GM18867 (cell line): ENCODE data around the gene CENPN.

Source experiments
- ATAC-seq: cut with Tn5 transposase; IDR thresholded peaks from one replicate; pipeline ENCODE4 v1.9.1; 2021; ENCODE audit warnings: mild to moderate bottlenecking, moderate library complexity; ENCODE audit not compliant: unreplicated experiment

CENPN gene

DNA sequence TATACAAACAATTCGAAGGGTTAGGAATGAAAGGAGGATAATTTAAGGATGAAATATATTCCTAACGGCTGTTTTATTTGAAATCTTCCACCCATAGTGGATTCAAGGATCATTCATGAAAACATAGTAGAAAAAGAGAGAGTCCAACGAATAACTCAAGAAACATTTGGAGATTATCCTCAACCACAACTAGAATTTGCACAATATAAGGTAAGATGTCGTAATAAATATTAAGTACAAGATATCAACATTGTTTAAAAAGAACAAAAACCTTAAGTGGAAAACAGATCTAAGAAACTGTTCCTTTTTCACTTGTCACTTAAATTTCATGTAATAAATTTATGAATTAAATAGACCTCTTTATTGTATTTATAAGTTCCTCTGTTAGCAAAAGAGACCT, 19.4 kb downstream of the CENPN start:
- no peak for ATAC-seq

DNA sequence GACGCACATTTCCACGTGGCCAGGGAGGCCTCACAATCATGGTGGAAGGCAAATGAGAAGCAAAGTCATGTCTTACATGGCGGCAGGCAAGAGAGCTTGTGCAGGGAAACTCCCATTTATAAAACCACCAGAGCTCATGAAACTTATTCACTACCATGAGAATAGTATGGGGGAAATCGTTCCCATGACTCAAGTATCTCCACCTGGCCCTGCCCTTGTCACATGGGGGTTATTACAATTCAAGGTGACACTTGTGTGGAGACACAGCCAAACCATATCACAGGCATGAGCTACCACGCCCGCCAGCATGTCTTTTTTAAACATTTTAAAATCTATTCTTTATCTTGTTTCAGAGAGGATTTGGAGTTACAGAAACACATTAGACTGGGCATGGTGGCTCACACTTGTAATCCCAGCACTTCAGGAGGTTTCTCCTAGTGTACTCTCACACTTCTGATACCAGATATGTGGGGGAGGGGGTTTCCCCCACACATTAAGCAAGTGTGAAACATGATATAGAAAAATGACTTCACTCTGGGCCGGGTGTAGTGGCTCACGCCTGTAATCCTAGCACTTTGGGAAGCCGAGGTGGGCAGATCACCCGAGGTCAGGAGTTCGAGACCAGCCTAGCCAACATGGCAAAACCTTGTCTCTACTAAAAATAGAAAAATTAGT, 23.1 kb downstream of the CENPN start:
- ATAC-seq = no peak

DNA sequence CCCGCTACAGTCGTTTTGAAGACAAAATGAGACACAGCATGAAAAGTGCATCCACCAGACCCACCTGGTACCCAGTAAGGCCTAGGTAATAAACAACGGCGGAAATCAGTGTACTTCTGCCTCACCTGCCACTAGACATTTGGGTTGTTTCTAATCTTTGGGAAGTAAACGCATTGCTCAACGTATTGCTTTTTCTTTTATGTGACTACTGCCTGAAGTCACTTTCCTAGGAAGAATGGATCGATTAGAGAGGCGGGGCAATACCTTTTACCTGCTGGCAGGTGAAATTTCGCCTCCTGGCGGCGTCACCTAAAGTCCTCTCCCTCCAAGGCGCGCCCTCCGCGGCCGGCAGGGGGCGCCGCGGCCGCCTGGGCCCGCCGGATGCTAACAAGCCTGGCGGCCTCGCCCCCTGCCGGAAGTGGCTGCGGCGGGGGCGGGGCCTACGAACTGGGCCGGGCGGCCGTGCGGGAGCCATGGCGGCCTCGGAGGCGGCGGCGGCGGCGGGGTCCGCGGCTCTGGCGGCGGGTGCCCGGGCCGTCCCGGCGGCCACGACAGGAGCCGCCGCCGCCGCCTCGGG, 28.5 kb downstream of the CENPN start, which contains the start of gene ATMIN:
TSS of gene ATMIN (plus strand) at position 445 of the 577 bp plus-strand sequence. CDS start at position 474, 29 bp downstream.
- ATAC-seq = peak; percentile 93

DNA sequence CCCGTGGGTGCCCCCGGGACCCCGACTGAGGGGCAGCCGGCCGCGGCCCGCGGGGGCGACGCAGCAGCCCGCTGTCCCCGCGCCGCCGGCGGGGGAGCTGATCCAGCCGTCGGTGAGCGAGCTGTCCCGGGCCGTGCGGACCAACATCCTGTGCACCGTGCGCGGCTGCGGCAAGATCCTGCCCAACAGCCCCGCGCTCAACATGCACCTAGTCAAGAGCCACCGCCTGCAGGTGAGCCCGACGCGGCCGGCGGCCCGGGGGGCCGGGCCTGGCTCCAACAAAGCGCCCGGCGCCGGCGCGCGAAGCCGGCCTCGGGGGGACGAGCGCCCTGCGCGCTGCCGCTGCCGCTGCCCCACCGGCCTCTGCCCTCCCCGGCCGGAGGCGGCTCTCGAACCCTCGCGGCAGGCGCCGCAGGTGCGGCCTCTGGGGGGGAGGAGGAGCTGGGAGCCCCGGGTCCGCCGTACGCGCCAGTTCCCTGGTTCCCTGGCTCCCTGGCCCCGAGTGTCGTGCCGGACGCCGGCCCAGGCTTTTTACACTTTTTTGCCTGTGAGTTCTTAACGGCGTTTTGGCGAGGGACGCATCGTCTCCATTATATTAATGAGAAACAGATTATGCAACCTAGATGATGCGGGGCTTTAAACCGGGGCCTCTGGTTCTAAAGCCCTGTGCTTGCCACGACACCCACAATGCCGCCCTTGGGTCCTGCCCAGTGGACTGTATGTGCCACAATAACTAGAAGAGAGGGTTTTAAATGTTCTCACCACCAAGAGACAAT, 29.1 kb downstream of the CENPN start:
- peak; percentile 53 for ATAC-seq

DNA sequence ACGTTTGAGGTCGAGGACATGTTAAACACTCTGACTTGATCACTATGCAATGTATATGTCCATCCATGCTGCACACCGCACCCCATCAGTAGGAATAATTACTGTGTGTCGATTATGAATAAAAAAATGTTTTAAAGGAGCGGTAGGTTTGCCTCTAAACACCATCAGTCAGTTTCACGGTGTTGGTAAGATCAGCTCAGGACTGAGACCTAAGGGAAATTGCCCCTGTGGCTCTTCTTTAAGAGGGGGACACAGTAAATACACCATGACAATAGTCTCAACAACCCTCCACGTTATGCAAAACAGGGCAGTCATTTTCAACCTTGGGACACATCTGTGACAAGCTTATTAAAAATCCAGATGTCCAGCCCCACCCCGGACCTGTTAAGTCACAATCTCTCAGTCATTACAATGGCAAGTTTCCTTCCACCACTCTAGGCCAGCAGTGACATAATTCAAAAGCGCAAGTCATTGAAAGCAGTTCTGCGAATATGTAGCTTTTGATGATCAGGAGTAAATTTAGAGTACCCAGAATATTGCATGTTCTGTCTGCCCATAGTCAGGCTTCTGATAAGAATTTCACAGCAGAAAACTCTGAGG, 29.8 kb downstream of the CENPN start:
- no peak for ATAC-seq

DNA sequence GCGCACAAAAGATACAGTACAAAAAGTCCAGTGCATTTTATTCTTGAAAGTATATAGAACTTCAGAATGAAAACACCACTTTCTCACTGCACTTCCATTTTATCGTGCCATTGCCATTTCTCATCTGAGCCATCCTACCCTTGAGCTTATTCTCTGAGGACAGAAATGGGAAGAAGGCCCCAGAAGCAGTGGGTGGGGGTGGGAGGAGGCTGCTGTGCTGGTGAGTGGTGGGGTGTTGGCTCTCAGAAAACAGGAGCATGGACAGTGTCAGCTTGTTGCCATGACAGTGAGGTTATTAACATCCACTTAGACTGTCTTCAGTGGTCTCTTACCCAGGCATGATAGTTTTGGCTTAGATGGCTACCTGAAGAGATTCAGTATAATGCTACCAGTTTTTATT, 33.1 kb downstream of the CENPN start:
- no peak for ATAC-seq

DNA sequence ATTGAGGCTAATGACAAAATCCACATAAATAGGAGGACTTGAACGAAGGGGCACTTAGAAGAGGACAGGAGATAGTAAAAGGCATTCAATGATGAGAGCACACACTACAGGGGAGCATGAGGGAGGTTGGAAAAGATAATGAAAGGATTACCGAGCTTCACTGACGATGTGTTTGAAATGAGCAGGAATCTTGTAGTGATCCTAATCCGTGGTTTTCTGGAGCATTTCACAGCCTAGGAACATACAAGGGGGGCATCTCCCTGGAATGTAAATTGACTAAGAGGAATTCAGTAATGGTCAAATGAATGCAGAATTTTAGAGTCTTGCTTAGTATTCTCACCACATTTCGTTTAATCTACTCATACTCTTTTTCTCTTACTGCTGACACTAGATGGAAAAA, 33.8 kb downstream of the CENPN start:
- ATAC-seq = no peak

DNA sequence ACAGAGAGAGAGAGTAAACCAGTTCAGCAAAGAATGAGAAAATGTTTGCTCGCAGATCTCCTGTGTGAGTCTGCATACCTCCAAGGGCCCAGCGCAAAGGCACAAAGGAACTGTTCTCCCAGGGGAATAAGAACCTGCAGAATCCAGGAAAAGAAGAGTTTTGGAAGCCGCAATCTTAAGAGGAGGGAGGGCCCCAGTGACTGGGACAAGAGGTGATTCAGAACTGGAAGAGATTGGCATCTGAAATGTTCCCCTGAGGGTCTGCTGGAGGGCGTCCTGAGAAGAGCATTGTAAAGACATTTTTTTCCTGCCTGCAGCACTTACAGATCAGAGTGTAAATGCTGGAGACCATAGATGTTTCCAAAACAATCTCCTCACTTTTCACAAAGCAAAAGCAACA, 34.7 kb downstream of the CENPN start:
- no peak for ATAC-seq

DNA sequence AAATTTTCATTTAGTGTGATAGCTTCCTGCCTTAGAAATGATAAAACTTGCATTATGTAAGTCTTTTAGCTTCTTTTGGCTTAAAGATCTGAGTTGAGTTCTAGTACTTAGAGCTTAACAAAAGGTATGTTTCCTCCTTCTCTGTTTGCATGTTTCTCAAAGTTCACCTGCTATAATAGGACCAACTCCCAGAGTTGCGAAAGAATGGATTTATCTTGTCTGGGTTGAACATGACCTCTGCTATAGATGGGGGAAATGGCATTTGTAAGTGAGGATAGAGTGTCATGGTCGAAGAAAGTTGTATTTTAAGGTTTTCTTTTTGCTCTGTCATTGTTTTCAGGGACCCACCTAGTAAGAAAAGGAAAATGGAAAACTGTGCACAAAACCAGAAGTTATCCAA, 35.8 kb downstream of the CENPN start:
- no peak for ATAC-seq

DNA sequence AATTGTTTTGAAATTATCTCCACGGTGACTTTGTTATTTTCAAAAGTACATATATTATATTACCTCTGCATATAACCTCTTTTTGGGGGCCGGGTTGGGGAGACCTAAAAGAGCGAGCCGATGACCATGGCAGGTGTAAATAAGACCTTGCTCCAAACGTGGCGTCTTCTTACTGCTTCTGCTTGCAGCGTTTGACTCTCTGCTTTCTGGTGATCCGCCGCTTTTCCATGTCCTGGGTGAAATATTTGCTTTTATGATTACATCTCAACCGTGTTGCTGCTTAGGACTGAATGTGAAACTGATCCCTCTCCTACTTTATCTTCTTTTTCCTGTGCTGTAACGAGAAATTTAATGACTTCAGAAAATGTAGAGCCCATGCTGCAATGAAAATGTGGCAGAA, 46.7 kb downstream of the CENPN start:
- no peak for ATAC-seq

DNA sequence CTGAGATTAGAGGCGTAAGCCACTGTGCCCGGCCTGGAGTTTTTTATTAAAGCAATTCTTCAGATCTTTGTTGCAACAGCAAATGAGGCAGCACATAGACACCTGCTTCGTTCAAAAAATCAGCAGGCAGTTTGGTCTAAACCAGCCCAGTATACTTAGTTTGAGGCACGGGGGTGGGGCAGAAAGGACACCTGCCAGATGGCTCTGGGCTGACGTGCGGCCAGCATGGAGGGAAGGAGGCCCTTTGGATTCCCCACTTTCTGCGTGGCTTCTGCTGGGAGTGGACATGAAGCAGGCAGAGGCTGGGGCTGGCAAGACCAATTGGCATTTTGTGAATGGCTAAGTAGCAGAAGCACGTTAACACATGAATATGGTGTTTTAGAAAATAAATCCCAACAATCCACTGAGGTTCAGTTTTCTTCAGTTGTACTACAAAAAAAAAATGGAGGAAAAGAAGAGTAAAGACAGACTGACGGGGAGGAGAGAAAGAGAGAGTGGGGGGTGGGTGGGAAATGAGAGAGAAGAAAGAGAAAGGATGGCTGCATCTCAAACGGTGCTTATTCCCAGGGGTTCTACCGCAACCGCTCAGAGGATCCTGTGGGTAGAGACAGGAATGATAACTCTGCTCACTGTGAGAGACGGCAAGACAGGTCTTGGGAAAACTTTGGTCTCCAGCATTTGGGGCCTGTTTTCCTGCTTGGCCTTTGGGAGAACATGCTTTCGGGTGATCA, 53.7 kb downstream of the CENPN start:
- ATAC-seq = no peak

DNA sequence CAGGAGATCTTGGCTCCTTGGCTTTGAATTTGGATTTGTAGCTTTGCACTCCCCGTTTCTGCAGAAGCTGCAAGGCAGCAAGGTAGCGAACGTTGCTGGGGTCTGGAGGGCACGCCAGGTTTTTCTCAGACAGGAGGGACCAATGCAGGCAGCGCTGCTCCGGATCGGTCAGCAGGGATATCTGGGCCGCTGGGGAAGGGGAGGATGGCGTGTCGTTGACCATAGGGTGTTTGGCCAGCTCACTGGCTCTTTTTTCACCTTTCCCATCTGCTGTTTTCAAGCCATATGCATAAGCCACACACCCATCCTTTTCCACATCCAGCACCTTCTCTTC, 54.3 kb downstream of the CENPN start:
- ATAC-seq = no peak

DNA sequence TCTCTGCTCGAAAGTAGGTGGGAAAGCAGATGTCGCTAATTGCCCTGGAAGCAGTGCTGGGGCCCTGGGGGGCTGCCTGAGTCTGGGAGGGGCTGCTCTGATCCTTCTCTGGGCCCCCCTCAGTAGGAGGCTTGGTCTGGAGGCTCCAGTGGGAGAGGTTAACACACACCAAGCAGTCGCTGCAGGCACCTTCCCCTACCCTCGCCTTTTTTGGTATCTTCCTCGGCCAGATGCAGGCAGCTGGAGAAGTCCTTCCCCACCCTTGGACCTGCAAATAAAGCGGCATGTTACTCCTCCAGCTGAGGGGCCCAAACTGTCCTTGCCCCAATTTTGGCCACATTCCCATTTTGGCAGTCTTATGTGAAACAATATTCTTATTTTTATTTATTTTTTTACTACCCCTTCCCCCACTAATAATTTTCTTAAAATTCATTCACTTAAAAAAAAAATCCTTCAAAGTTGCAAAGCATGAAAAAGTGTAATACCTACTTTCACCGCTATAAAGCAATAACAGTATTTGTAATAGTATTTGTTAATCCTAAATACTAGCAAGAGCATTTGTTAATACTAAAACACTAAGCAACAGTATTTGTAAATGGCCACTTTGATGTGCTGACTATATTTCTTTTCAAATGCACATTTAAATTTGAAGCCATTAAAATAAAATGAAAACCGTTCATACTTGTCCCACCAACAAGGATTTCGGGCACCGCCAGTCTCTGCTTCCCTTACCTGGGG, 55.0 kb downstream of the CENPN start:
- ATAC-seq = no peak

DNA sequence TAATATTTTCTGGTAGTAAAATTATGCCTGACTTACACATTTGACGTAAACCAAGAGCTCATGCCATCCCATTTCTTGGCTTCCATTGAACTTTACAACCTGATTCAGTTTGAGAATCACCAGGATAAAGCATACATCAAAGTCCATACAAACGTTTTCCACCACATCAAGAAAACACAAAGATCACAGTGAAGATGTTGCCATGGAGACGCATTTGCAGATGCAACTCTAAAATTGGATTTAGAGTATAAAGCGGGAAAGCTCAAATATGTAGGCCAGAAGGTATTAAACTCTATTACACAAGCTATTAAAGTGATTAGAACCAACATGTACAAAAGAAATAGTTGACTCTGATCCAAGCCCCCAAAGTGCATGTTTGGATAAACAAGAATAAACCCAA, 59.7 kb downstream of the CENPN start:
- no peak for ATAC-seq

DNA sequence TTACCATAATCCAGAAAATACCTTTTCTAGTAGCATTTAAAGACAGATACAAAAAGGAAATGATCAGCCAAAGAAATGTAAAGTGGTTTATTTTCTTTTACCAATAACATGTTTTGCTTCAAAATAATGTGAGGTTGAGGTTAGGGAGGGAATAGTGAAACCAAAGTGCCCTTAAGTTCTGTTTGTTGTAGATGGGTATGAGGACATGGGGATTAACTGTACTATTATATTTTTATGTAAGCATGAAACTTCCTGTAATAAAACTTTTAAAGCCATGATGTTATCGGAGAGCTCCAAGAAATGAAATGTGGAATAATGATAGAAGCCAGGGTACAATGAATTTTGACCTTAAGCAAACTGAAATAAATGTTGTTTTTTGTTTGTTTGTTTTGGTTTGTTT, 60.2 kb downstream of the CENPN start:
- ATAC-seq = no peak

DNA sequence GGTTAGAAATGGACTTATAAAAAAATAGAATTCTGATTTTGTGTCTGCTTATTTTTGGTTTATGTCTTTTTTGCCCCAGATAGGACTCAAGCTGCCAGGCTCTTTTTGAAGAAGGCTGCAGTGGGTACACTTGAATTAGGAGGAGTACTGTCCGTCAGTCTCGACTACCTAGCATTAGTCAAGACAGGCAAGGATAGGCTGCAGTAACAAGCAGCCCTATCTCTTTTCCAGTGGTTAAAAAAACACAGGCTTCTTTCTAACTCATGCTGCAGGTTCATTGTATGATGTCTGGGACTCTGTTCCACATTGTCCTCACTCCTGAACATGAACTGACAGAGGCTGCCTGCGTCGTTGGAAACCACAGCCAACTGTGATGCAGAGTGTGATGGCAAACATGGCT, 62.0 kb downstream of the CENPN start:
- no peak for ATAC-seq

DNA sequence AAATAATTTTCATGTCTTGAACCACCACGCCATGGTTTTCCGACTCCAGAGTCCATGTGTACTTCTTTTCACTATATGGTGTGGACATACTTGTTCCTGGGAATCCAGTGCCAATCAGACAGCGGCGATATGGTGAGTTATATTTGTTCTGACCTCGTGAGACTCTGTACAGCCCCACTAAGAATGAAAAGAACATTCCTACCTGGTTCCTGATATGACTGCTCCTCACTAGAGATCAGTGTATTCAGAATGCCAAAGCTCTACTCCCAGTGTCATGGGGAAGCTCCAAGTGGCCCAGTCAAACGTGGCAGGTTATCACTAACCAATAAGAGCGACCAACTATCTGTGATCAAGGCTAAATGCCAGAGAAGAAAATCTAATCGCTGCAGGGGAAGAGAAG, 64.0 kb downstream of the CENPN start:
- ATAC-seq = no peak

DNA sequence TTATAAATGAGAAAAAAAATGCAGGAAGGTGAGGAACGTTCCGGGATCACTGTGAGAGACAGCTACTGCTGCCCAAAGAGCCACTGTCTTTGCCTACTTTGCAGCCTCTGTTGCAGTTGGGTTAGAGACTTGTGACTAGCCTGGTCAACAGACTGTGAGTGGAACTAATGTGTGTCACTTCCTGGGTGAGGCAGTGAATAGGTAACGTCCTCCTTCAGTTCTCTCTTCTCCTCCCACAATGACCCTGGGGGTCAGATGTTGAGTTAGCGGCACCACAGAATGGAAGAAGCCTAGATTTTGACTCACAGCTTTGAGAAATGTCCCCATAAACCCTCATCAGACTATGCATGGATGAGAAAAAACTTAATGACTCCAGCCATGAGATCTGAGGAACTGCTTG, 64.8 kb downstream of the CENPN start:
- ATAC-seq = no peak

DNA sequence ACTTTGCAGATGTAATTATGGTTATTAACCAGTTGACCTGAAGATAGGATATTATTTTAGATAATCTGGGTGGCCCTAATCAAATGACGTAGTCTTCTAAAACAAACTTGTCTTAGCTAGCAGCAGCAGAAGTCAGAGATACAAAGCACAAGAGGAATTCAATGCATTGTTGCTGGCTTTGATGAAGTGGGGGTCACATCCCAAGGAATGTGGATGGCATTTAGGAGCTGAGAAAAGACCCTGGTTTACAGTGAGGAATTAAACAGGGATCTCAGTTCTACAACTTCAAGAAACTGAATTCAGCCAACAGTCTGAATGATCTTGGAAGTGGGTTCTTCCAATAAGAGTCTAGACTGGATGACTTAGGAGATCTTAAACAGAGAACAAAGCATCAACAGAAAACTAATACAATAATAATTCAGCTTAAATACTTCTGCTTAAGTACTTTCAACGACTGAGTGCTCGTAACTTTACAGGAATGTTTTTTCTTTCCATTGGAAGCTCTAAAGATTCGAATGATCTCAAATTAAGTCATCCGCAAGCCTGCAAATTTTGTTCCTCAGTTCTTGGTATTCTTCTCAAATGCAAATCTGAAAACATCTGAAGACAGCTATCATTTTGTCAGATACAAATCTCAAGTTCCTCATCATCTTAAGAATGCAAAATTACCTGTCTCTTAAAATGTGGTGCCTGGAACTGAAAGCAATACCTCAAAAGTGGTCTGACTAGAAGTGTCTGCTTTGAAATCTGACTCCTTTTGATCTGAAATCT, 66.7 kb downstream of the CENPN start:
- ATAC-seq = no peak

DNA sequence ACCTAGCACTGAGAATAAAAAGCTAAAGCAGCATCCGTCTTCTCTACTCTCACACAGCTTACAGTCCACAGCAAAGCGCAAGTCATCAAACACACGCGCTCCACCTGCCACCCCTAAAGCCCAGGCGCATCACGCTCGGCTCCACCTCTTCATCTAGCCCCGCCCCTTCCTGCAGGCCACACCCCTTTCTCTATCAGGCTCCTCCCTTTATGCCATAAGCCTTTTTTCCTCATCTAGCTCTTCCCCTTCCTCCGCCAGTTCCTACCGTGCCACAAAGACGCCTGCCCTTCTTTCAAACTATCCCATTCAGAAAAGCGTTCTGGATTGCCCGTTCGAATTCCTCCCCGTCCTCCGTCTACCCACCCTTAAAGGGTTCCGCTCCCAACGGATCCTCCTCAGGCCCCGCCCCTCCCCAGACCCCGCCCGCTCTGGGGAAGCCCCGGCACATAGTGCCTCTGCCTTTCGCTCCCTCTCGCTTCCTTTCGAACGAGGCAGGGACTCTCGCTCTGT, 69.6 kb downstream of the CENPN start:
- peak; percentile 80 for ATAC-seq
